Regular cardiac myocyte (primary cell): ENCODE data around the gene PCDHGB1. TPM values are rescaled to one million over a fixed set of nuclear protein-coding genes. Genes with fewer than 3 reads are reported as not detected.

Source experiments
- total RNA-seq: library from RNA; depleted of rRNA; stranded (reverse); fragments of >200 nt; gene quantifications from 2 replicates; pipeline ENCODE4 v1.2.3, GENCODE V29; 2014

The PCDHGB1 gene
- total RNA-seq, 1 donor from 2014 or later, result 3.1 TPM

GRCh38 chr5:141397756-141398551, 48.1 kb downstream of the PCDHGB1 start, which contains the start of gene PCDHGB5:
TSS of gene PCDHGB5 (plus strand) at chr5:141397947. CDS start at chr5:141398128, 181 bp downstream.

Other genes with a start within 250 kb of the PCDHGB1 start
- 0.19 and 3.9 TPM in 2 replicates for gene PCDHB3, start 249.6 kb upstream of the PCDHGB1 start, total RNA-seq
- gene PCDHB4, start 228.3 kb upstream of the PCDHGB1 start, total RNA-seq, result under 0.01 and 0.85 TPM in 2 replicates
- 0.58 and 3.1 TPM in 2 replicates for gene PCDHB5, start 214.9 kb upstream of the PCDHGB1 start, total RNA-seq
- under 0.01 and 0.28 TPM in 2 replicates for gene PCDHB6, start 200.0 kb upstream of the PCDHGB1 start, total RNA-seq
- 0.19 and 1.1 TPM in 2 replicates for gene PCDHB7, start 177.5 kb upstream of the PCDHGB1 start, total RNA-seq
- gene PCDHB8, start 172.3 kb upstream of the PCDHGB1 start, total RNA-seq, result under 0.01 and 1.4 TPM in 2 replicates
- 0.19 and 1.7 TPM in 2 replicates for gene PCDHB16, start 167.7 kb upstream of the PCDHGB1 start, total RNA-seq
- gene PCDHB9, start 162.9 kb upstream of the PCDHGB1 start, total RNA-seq, result under 0.01 and 0.56 TPM in 2 replicates
- gene PCDHB10, start 157.7 kb upstream of the PCDHGB1 start, total RNA-seq, result 0.19 and 1.7 TPM in 2 replicates
- 0.19 and 0.85 TPM in 2 replicates for gene PCDHB11, start 150.5 kb upstream of the PCDHGB1 start, total RNA-seq
- under 0.01 and 0.28 TPM in 2 replicates for gene PCDHB12, start 141.4 kb upstream of the PCDHGB1 start, total RNA-seq
- gene PCDHB13, start 136.2 kb upstream of the PCDHGB1 start, total RNA-seq, result 0.19 and 1.1 TPM in 2 replicates
- gene PCDHB14, start 126.8 kb upstream of the PCDHGB1 start, total RNA-seq, result 0.58 and 2.5 TPM in 2 replicates
- gene PCDHB15, start 104.7 kb upstream of the PCDHGB1 start, total RNA-seq, result 0.38 and 1.4 TPM in 2 replicates
- gene SLC25A2, start 46.0 kb upstream of the PCDHGB1 start, total RNA-seq, result under 0.01 and 0.19 TPM in 2 replicates
- gene TAF7, start 29.3 kb upstream of the PCDHGB1 start, total RNA-seq, result 90.2 and 102 TPM in 2 replicates
- gene PCDHGA1, start 19.6 kb upstream of the PCDHGB1 start, total RNA-seq, result 0.38 and 1.4 TPM in 2 replicates
- gene PCDHGA2, start 11.3 kb upstream of the PCDHGB1 start, total RNA-seq, result 1.5 and 3.1 TPM in 2 replicates
- 0.38 and 1.7 TPM in 2 replicates for gene PCDHGA3, start 6.3 kb upstream of the PCDHGB1 start, total RNA-seq
- 2.9 and 8.2 TPM in 2 replicates for gene PCDHGA4, start 4.9 kb downstream of the PCDHGB1 start, total RNA-seq
- gene PCDHGB2, start 9.9 kb downstream of the PCDHGB1 start, total RNA-seq, result 1.2 and 2.5 TPM in 2 replicates
- gene PCDHGA5, start 14.1 kb downstream of the PCDHGB1 start, total RNA-seq, result 0.58 and 1.1 TPM in 2 replicates
- gene PCDHGB3, start 20.1 kb downstream of the PCDHGB1 start, total RNA-seq, result 1.9 and 4.5 TPM in 2 replicates
- 1.5 and 3.1 TPM in 2 replicates for gene PCDHGA6, start 23.8 kb downstream of the PCDHGB1 start, total RNA-seq
- 1.5 and 3.7 TPM in 2 replicates for gene PCDHGA7, start 32.6 kb downstream of the PCDHGB1 start, total RNA-seq
- gene PCDHGB4, start 37.6 kb downstream of the PCDHGB1 start, total RNA-seq, result 9.6 and 22.0 TPM in 2 replicates
- 1.3 and 2.8 TPM in 2 replicates for gene PCDHGA8, start 42.5 kb downstream of the PCDHGB1 start, total RNA-seq
- gene PCDHGB5, start 47.8 kb downstream of the PCDHGB1 start, total RNA-seq, result 17.8 and 21.4 TPM in 2 replicates
- 2.1 and 3.1 TPM in 2 replicates for gene PCDHGA9, start 52.7 kb downstream of the PCDHGB1 start, total RNA-seq
- 0.96 and 2.5 TPM in 2 replicates for gene PCDHGB6, start 57.9 kb downstream of the PCDHGB1 start, total RNA-seq
- gene PCDHGA10, start 62.9 kb downstream of the PCDHGB1 start, total RNA-seq, result 1.2 and 3.4 TPM in 2 replicates
- 1.9 and 4.5 TPM in 2 replicates for gene PCDHGB7, start 67.6 kb downstream of the PCDHGB1 start, total RNA-seq
- gene PCDHGA11, start 71.0 kb downstream of the PCDHGB1 start, total RNA-seq, result 3.1 and 4.5 TPM in 2 replicates
- gene PCDHGA12, start 80.4 kb downstream of the PCDHGB1 start, total RNA-seq, result 6.7 and 14.7 TPM in 2 replicates
- 24.7 and 31.0 TPM in 2 replicates for gene PCDHGC3, start 125.9 kb downstream of the PCDHGB1 start, total RNA-seq
- 0.77 and 1.1 TPM in 2 replicates for gene PCDHGC4, start 134.9 kb downstream of the PCDHGB1 start, total RNA-seq
- gene PCDHGC5, start 139.0 kb downstream of the PCDHGB1 start, total RNA-seq, result 1.7 and 2.0 TPM in 2 replicates